Kidney (tissue), 14 donors: Measurements from ENCODE around the gene MARCHF4. TPM values are rescaled to one million over a fixed set of nuclear protein-coding genes. Genes with fewer than 3 reads are reported as not detected.

ENCODE experiments used
- DNase-seq, 5 donors: peaks; one replicate each; pipeline ENCODE4 v3.0.0-alpha.2; 2013 to 2020
- FAIRE-seq: peaks from 2 replicates; lab custom pipeline; 2012; peaks lifted over from hg19 to GRCh38; lab: Jason Lieb, UNC
- H3K27ac ChIP-seq, 2 donors: one replicate each; pipeline ENCODE4 v1.7.0; 2013; ENCODE audit warnings: low read depth in 2 of 2, low read length in 2 of 2, inconsistent platforms in 1 of 2
- H3K27me3 ChIP-seq: one replicate; pipeline ENCODE4 v1.7.1; 2013; ENCODE audit warnings: low read length, inconsistent platforms; ENCODE audit not compliant: control insufficient read depth, insufficient read depth
- H3K36me3 ChIP-seq, 3 donors: one replicate each; pipeline versions ENCODE4 v1.7.0 to v1.7.1; 2013; ENCODE audit warnings: low read length in 3 of 3, control low read depth in 1 of 3, inconsistent platforms in 1 of 3; ENCODE audit not compliant: insufficient read depth in 3 of 3, control insufficient read depth in 2 of 3
- H3K4me1 ChIP-seq, 3 donors: one replicate each; pipeline versions ENCODE4 v1.7.0 to v1.7.1; 2013; ENCODE audit warnings: low read length in 3 of 3, inconsistent platforms in 1 of 3, low read depth in 1 of 3; ENCODE audit not compliant: control insufficient read depth in 2 of 3, insufficient read depth in 2 of 3
- H3K4me3 ChIP-seq, 3 donors: one replicate each; pipeline versions ENCODE4 v1.7.0 to v1.8.1; 2013; ENCODE audit warnings: low read length in 3 of 3, control low read depth in 1 of 3, inconsistent platforms in 1 of 3
- H3K9ac ChIP-seq, 3 donors: one replicate each; pipeline versions ENCODE4 v1.7.0 to v1.7.1; 2013; ENCODE audit warnings: low read length in 3 of 3, control low read depth in 1 of 3, inconsistent platforms in 1 of 3
- H3K9me3 ChIP-seq, 3 donors: one replicate each; pipeline versions ENCODE4 v1.7.0 to v1.7.1; 2013; ENCODE audit warnings: low read length in 3 of 3, control low read depth in 1 of 3, inconsistent platforms in 1 of 3; ENCODE audit not compliant: control insufficient read depth in 2 of 3, insufficient read depth in 1 of 3
- intact Hi-C: fragments of 100-400 bp; cut with DNase I; formaldehyde crosslinking; loops from one replicate; pipeline ENCODE4 v1.11.1; 2022
- polyA plus RNA-seq: library from polyadenylated mRNA; stranded (reverse); fragments of 350-450 nt; fragmentation: Illumina TruSeq; extraction: RNeasy Lipid Tissue Mini Kit (QIAGEN cat#74804); gene quantifications from one replicate; pipeline ENCODE4 v1.2.3, GENCODE V29; 2014; ENCODE audit warnings: low read depth, low replicate concordance; ENCODE audit not compliant: insufficient read depth
- total RNA-seq: library from RNA; stranded (reverse); fragmentation: NEBNext Ultra II Directional; extraction: Animal tissue kit (Norgen Biotek cat#: 25700); gene quantifications from one replicate; pipeline ENCODE4 v1.2.1, GENCODE V29; 2021
- TF ChIP-seq, protein P1 (sequence below): IDR thresholded peaks from 3 replicates; pipeline ENCODE4 v1.5.1; 2012; ENCODE audit warnings: mild to moderate bottlenecking, moderate library complexity, borderline replicate concordance; ENCODE audit not compliant: insufficient read depth; ENCODE audit errors: extremely low read depth
- donor health status: control.
- donor health status: control.
- donor health status: control.
- donor health status: control.
- donor health status: control.
- donor health status: DM: yes; HTN: yes; CAD: no.
- donor health status: Normal renal cell carcinoma (clear cell type).

Gene MARCHF4
- total and polyA plus RNA-seq, 2 donors from 2014 or later: 0.09 TPM; not detected in 1

GRCh38 chr2:216363221-216363620 lies 9.1 kb downstream of the MARCHF4 start:
- intact Hi-C loops: no loop called here
- Histone ChIP-seq H3K4me3 (no peak overlapping the region), H3K4me1 (no peaks in the 10 kb centered on the region), H3K36me3 (no peaks in the 10 kb centered on the region), H3K9ac (no peak overlapping the region), H3K9me3 (no peaks in the 10 kb centered on the region), H3K27ac (no peak overlapping the region), H3K27me3 (no peaks in the 10 kb centered on the region)
- TF ChIP-seq, protein P1, sequence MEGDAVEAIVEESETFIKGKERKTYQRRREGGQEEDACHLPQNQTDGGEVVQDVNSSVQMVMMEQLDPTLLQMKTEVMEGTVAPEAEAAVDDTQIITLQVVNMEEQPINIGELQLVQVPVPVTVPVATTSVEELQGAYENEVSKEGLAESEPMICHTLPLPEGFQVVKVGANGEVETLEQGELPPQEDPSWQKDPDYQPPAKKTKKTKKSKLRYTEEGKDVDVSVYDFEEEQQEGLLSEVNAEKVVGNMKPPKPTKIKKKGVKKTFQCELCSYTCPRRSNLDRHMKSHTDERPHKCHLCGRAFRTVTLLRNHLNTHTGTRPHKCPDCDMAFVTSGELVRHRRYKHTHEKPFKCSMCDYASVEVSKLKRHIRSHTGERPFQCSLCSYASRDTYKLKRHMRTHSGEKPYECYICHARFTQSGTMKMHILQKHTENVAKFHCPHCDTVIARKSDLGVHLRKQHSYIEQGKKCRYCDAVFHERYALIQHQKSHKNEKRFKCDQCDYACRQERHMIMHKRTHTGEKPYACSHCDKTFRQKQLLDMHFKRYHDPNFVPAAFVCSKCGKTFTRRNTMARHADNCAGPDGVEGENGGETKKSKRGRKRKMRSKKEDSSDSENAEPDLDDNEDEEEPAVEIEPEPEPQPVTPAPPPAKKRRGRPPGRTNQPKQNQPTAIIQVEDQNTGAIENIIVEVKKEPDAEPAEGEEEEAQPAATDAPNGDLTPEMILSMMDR: no peak
- FAIRE-seq (no peak), DNase-seq (no peak)

- FAIRE-seq (no peak), DNase-seq (peak in 3 of 5 donors; percentile 29 to 79 (median 46))
- TF ChIP-seq, protein P1: no peak
- Histone ChIP-seq H3K36me3 (no peaks in the 10 kb centered on the region), H3K4me1 (no peaks in the 10 kb centered on the region), H3K4me3 (no peak overlapping the region), H3K9me3 (no peaks in the 10 kb centered on the region), H3K27me3 (no peaks in the 10 kb centered on the region), H3K27ac (no peak overlapping the region), H3K9ac (no peak overlapping the region)
- intact Hi-C loops: no loop called here
Measured at GRCh38 chr2:216362730-216363129, 9.6 kb downstream of the MARCHF4 start.

- H3K27me3 ChIP-seq: no peaks in the 10 kb centered on the region
- H3K9me3 ChIP-seq: no peaks in the 10 kb centered on the region
- no peak overlapping the region for H3K9ac ChIP-seq
- TF ChIP-seq, protein P1: no peak
- no peaks in the 10 kb centered on the region for H3K4me1 ChIP-seq
- no peak overlapping the region for H3K27ac ChIP-seq
- DNase-seq: no peak
- no peak overlapping the region for H3K4me3 ChIP-seq
- intact Hi-C loops: no loop called here
- FAIRE-seq: no peak
- no peaks in the 10 kb centered on the region for H3K36me3 ChIP-seq
Measured at GRCh38 chr2:216355711-216356110, 16.6 kb downstream of the MARCHF4 start.

GRCh38 chr2:216354306-216354705 lies 18.0 kb downstream of the MARCHF4 start:
- H3K4me1 ChIP-seq: no peaks in the 10 kb centered on the region
- intact Hi-C loops: no loop called here
- no peak for DNase-seq
- no peak overlapping the region for H3K4me3 ChIP-seq
- no peaks in the 10 kb centered on the region for H3K36me3 ChIP-seq
- no peak for FAIRE-seq
- no peak overlapping the region for H3K9ac ChIP-seq
- H3K27ac ChIP-seq: no peak overlapping the region
- no peaks in the 10 kb centered on the region for H3K9me3 ChIP-seq
- no peaks in the 10 kb centered on the region for H3K27me3 ChIP-seq
- TF ChIP-seq, protein P1: no peak
